ENCODE measurements around the gene ABRACL.
A peak's percentile ranks its signal among the peaks of the same experiment; 100 is the strongest.

Gene ABRACL

DNA sequence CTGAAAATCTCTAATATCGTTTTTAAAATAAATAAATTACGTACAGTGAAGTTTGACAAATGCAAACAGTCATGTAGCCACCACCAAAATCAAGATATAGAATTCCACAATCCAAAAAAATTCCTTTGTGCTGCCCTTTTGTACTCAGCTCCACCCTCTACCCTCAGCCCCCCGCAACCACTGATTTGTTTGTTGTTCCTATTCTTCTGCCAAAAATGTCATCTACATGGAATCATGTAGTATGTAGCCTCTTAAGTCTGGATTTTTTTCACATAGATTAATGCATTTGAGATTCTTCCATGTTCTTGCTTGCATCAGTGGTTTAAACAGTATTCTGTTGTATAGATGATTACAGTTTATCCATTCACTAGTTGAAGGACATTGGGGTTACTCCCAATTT, 32.0 kb upstream of the ABRACL start:
- no peaks in the 10 kb centered on the region for H3K36me3 Mint-ChIP-seq (ENCODE audit: low read depth)
- no peak overlapping the region for H3K27ac Mint-ChIP-seq
- no peak for TF ChIP-seq CTCF (IDR thresholded peaks at IDR 0.05)
- DNase-seq = no peak
- H3K9me3 Mint-ChIP-seq = no peaks in the 10 kb centered on the region
- H3K4me3 Mint-ChIP-seq = no peak overlapping the region
- H3K27me3 Mint-ChIP-seq (ENCODE audit: low read depth, poor library complexity) = peaks cover 10% of the 10 kb centered on the region
- H3K4me1 Mint-ChIP-seq = peaks cover 9% of the 10 kb centered on the region

GRCh38 chr6:138997136-138997535, 31.4 kb upstream of the ABRACL start:
- Mint-ChIP-seq H3K36me3 (ENCODE audit: low read depth) (no peaks in the 10 kb centered on the region), H3K27ac (no peak overlapping the region), H3K27me3 (ENCODE audit: low read depth, poor library complexity) (peaks cover 10% of the 10 kb centered on the region), H3K4me3 (no peak overlapping the region), H3K4me1 (peaks cover 9% of the 10 kb centered on the region), H3K9me3 (no peaks in the 10 kb centered on the region)
- TF ChIP-seq CTCF (IDR thresholded peaks at IDR 0.05) = no peak
- DNase-seq = no peak

DNA sequence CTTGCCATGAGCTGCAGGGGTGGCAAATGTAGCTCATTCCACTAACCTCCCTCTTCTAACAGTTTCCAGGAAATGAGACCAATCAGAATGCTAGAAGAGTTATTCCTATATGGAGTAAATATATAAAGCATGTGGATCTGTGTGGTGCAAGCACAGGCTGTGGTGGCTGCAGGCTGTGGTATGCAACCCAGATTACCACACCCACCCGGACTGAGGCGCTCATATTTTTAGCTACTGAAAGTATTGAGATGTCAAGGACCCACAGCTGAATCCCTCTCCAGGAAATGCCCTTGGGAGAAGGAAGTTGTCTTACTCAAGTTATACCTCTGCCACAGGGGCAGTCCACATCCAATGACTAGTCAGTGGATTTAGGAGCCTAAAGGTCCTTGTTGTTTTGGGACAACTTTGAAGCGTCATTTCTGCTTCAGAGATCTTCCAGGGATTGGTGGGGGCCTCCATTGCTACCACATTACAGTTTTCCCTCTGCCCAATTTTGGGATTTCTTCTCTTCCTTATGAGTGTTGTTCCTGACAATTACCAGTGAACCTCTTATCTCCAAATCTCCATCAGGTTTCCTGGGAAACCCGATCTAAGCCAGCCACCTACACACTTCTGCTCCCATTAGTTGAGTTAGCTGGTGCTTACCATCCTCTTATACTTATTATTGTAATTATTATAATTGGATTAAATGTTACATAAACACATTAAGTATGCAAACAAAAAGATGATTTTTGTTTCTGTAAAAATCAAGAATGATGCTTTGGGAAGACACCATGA, 28.4 kb upstream of the ABRACL start:
- no peak for DNase-seq
- Mint-ChIP-seq H3K27me3 (ENCODE audit: low read depth, poor library complexity) (peaks cover 8% of the 10 kb centered on the region), H3K4me1 (peaks cover 11% of the 10 kb centered on the region), H3K27ac (peak overlapping the region; percentile 19), H3K36me3 (ENCODE audit: low read depth) (no peaks in the 10 kb centered on the region), H3K4me3 (no peak overlapping the region), H3K9me3 (no peaks in the 10 kb centered on the region)
- TF ChIP-seq CTCF (IDR thresholded peaks at IDR 0.05) = no peak

- no peak for TF ChIP-seq CTCF (IDR thresholded peaks at IDR 0.05)
- Mint-ChIP-seq H3K9me3 (no peaks in the 10 kb centered on the region), H3K4me3 (no peak overlapping the region), H3K27me3 (ENCODE audit: low read depth, poor library complexity) (no peaks in the 10 kb centered on the region), H3K27ac (no peak overlapping the region), H3K4me1 (peaks cover 12% of the 10 kb centered on the region), H3K36me3 (ENCODE audit: low read depth) (no peaks in the 10 kb centered on the region)
- no peak for DNase-seq
These were observed 24.8 kb upstream of the ABRACL start for GRCh38 chr6:139003751-139004150.

GRCh38 chr6:139006477-139006876, 22.1 kb upstream of the ABRACL start:
- Mint-ChIP-seq H3K27me3 (ENCODE audit: low read depth, poor library complexity) (peaks cover 3% of the 10 kb centered on the region), H3K4me1 (peaks cover 12% of the 10 kb centered on the region), H3K9me3 (no peaks in the 10 kb centered on the region), H3K36me3 (ENCODE audit: low read depth) (no peaks in the 10 kb centered on the region), H3K4me3 (no peak overlapping the region), H3K27ac (no peak overlapping the region)
- no peak for DNase-seq
- no peak for TF ChIP-seq CTCF (IDR thresholded peaks at IDR 0.05)

GRCh38 chr6:139007428-139007827, 21.1 kb upstream of the ABRACL start:
- no peaks in the 10 kb centered on the region for H3K36me3 Mint-ChIP-seq (ENCODE audit: low read depth)
- peaks cover 4% of the 10 kb centered on the region for H3K27me3 Mint-ChIP-seq (ENCODE audit: low read depth, poor library complexity)
- H3K4me3 Mint-ChIP-seq = no peak overlapping the region
- no peak overlapping the region for H3K27ac Mint-ChIP-seq
- DNase-seq = no peak
- H3K4me1 Mint-ChIP-seq = peaks cover 12% of the 10 kb centered on the region
- no peak for TF ChIP-seq CTCF (IDR thresholded peaks at IDR 0.05)
- H3K9me3 Mint-ChIP-seq = no peaks in the 10 kb centered on the region
